ENCODE data around the gene OTOGL.

OTOGL gene

DNA sequence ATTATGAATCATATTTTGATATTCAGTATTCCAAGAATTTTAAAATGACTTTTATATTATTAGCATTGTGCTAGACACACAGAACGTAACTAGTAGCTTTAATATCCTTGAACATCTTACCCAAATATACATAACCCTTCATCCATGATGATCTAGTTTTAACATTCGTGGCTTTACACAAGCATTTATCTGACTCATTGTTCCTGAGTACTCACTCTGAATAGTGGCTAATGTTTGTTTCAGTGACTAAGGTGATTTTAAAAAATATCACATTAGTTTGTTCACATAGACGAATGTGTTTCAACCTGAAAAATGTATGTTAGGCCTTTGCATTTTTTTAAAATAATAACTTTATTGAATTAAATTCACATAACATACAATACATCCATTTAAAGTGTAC is 264.7 kb downstream of the OTOGL start:
- CTCF ChIA-PET = no interaction called here

DNA sequence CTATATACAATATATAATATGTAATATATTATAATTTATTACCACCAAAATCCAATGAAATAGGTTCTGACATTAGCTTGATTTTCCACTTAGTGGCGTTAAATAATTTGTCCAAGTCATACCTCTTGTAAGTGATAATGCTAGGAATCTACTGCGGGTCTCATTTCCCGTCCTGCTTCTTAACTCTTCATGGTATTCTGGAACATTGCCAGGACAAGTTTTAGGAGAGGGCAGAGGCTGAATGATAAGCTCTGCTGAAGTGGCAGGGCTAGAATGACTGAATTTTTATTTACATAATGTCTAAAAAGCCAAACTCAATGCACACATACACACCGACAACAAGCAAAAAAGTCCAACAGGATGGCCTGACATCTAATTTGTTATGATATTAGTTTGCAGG is 274.3 kb downstream of the OTOGL start:
- ChIA-PET POLR2A (no interaction called here), CTCF (no interaction called here)
- TF ChIP-seq TARDBP (IDR thresholded peaks at IDR 0.05) = no peak
- no peak for TF ChIP-seq HDGF (IDR thresholded peaks at IDR 0.05; ENCODE audit: borderline replicate concordance)
- TF ChIP-seq, protein P1, sequence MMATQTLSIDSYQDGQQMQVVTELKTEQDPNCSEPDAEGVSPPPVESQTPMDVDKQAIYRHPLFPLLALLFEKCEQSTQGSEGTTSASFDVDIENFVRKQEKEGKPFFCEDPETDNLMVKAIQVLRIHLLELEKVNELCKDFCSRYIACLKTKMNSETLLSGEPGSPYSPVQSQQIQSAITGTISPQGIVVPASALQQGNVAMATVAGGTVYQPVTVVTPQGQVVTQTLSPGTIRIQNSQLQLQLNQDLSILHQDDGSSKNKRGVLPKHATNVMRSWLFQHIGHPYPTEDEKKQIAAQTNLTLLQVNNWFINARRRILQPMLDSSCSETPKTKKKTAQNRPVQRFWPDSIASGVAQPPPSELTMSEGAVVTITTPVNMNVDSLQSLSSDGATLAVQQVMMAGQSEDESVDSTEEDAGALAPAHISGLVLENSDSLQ (IDR thresholded peaks at IDR 0.05) = no peak
- TF ChIP-seq FOXM1 (IDR thresholded peaks at IDR 0.05; ENCODE audit: borderline replicate concordance) = no peak
- TF ChIP-seq FOXK2 (IDR thresholded peaks at IDR 0.05) = no peak
- no peak for TF ChIP-seq CTBP1 (IDR thresholded peaks at IDR 0.05; ENCODE audit: borderline replicate concordance)
- TF ChIP-seq LEF1 (IDR thresholded peaks at IDR 0.05; ENCODE audit: borderline replicate concordance) = no peak
- TF ChIP-seq ARNT (IDR thresholded peaks at IDR 0.05) = no peak
- TF ChIP-seq NFRKB (IDR thresholded peaks at IDR 0.05) = no peak
- TF ChIP-seq SUZ12 (IDR thresholded peaks at IDR 0.05) = no peak
- TF ChIP-seq ZNF384 (IDR thresholded peaks at IDR 0.05) = no peak
- no peak for TF ChIP-seq ELF4 (IDR thresholded peaks at IDR 0.05)
- no peak for TF ChIP-seq BHLHE40 (IDR thresholded peaks at IDR 0.05; ENCODE audit: borderline replicate concordance)
- TF ChIP-seq FOXA1 (IDR thresholded peaks at IDR 0.05) = no peak
- DNase-seq (ENCODE audit: extremely low spot score) = peak; percentile 14

More for the DNA sequence above, 264.7 kb downstream of the OTOGL start:
- TF ChIP-seq SP1 (IDR thresholded peaks at IDR 0.05) (no peak), NFRKB (IDR thresholded peaks at IDR 0.05) (no peak), FOXA1 (IDR thresholded peaks at IDR 0.05) (no peak), ELF4 (IDR thresholded peaks at IDR 0.05) (no peak), ARNT (IDR thresholded peaks at IDR 0.05) (no peak), HDGF (IDR thresholded peaks at IDR 0.05; ENCODE audit: borderline replicate concordance) (no peak), LEF1 (IDR thresholded peaks at IDR 0.05; ENCODE audit: borderline replicate concordance) (no peak), FOXM1 (IDR thresholded peaks at IDR 0.05; ENCODE audit: borderline replicate concordance) (no peak), SUZ12 (IDR thresholded peaks at IDR 0.05) (no peak), FOXK2 (IDR thresholded peaks at IDR 0.05) (no peak), ZNF384 (IDR thresholded peaks at IDR 0.05) (no peak), CTBP1 (IDR thresholded peaks at IDR 0.05; ENCODE audit: borderline replicate concordance) (no peak), TARDBP (IDR thresholded peaks at IDR 0.05) (no peak), BHLHE40 (IDR thresholded peaks at IDR 0.05; ENCODE audit: borderline replicate concordance) (no peak), L3MBTL2 (conservative IDR thresholded peaks at IDR 0.05) (no peak)
- TF ChIP-seq, protein P1 (IDR thresholded peaks at IDR 0.05) = no peak
- no peak for DNase-seq (ENCODE audit: extremely low spot score)
- POLR2A ChIA-PET = no interaction called here

DNA sequence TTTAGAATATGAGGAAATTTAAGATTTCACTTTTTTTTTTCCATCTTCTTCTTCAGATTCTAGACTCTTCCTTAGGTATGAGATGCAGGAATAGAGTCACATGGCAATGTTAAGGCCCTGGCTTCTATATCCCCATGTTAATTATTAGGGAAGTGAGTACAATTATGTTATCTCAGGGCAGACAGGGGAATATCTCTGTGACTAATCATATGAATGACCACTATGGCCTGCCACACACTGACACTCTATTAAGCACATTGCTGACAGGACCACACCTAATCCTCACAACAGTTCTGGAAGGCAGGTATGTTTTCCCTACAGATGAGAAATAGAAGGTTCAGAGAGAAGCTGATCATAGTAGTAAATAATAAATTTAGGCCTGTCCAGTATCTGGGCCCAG is 275.3 kb downstream of the OTOGL start:
- ChIA-PET CTCF (no interaction called here), POLR2A (no interaction called here)
- DNase-seq (ENCODE audit: extremely low spot score) = no peak
- TF ChIP-seq FOXK2 (IDR thresholded peaks at IDR 0.05) = no peak
- TF ChIP-seq, protein P1 (IDR thresholded peaks at IDR 0.05) = no peak
- no peak for TF ChIP-seq NFRKB (IDR thresholded peaks at IDR 0.05)
- no peak for TF ChIP-seq LEF1 (IDR thresholded peaks at IDR 0.05; ENCODE audit: borderline replicate concordance)
- TF ChIP-seq ELF4 (IDR thresholded peaks at IDR 0.05) = no peak
- no peak for TF ChIP-seq TARDBP (IDR thresholded peaks at IDR 0.05)
- TF ChIP-seq SUZ12 (IDR thresholded peaks at IDR 0.05) = no peak
- TF ChIP-seq BHLHE40 (IDR thresholded peaks at IDR 0.05; ENCODE audit: borderline replicate concordance) = no peak
- no peak for TF ChIP-seq FOXM1 (IDR thresholded peaks at IDR 0.05; ENCODE audit: borderline replicate concordance)
- no peak for TF ChIP-seq CTBP1 (IDR thresholded peaks at IDR 0.05; ENCODE audit: borderline replicate concordance)
- no peak for TF ChIP-seq ARNT (IDR thresholded peaks at IDR 0.05)
- no peak for TF ChIP-seq ZNF384 (IDR thresholded peaks at IDR 0.05)
- no peak for TF ChIP-seq FOXA1 (IDR thresholded peaks at IDR 0.05)
- no peak for TF ChIP-seq SP1 (IDR thresholded peaks at IDR 0.05)
- no peak for TF ChIP-seq L3MBTL2 (conservative IDR thresholded peaks at IDR 0.05)
- TF ChIP-seq HDGF (IDR thresholded peaks at IDR 0.05; ENCODE audit: borderline replicate concordance) = no peak

DNA sequence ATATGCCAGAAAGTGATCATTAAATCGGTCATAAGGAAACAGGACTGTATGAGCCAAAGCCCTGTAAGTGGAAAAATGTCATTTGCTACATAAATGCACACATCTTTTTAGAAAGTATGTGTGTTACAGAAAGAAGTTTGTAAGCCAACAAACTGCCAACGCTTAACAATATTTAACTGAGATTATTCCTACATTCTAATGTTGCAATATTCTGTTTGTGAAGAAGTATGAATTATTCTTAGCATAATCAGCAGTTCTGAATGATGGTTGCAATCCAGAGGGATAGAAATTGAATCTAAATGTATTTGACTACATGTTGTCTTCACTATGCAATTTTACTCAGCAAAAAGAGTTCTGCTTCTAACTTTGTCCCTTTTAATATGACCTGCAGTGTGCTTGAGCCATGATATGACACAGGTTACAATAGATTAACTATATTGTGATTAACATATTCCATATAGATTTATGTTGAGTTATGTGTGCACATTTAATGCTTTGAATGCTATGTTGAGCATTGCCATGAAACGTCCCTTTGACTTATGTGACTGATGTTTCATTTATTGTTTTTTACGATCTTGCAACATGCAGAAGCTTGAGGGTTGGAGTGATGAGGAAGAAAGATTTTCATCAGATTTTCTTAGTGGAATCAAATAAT is 277.9 kb downstream of the OTOGL start:
- TF ChIP-seq LEF1 (IDR thresholded peaks at IDR 0.05; ENCODE audit: borderline replicate concordance) = no peak
- ChIA-PET CTCF (no interaction called here), POLR2A (no interaction called here)
- DNase-seq (ENCODE audit: extremely low spot score) = no peak

DNA sequence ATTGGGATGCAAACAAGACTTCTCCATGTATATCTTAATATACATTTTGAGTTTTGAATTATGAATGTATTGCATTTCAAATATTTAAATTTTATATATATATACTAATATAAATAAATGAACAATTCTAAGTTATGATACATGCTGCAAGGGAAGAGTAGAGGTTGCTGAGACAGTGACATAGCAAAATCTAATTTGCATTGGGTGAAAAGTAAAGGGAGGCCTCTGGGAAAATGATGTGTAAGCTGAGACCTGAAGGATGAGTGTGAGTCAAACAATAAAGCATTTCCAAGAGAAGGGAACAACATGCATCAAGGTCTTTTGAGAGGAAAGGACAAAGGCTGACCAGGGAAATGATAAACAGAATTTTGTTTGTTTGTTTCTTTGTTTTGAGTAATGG is 281.8 kb downstream of the OTOGL start:
- CTCF ChIA-PET = no interaction called here
- TF ChIP-seq TARDBP (IDR thresholded peaks at IDR 0.05) (no peak), FOXA1 (IDR thresholded peaks at IDR 0.05) (no peak), LEF1 (IDR thresholded peaks at IDR 0.05; ENCODE audit: borderline replicate concordance) (no peak), CTBP1 (IDR thresholded peaks at IDR 0.05; ENCODE audit: borderline replicate concordance) (no peak)
- no peak for DNase-seq (ENCODE audit: extremely low spot score)
- POLR2A ChIA-PET = no interaction called here

DNA sequence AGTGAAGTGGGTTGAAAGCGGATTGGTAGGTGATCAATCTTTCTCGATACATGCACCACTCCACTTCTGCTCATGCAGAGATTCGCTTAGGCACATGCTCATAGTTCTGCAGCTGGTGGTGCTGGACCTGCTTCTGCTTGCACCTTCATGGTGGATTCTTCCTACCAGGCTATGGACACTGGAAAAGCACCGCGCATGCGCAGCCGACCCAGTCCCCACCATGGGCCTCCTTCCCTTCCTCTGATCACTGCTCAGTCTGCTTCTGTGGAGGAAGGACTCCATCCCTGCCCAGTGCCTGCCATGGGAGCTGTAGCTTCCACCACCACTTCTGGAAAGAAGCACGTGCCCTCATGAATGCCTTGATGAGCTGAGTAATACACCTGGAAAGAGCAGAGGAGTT is 282.9 kb downstream of the OTOGL start:
- DNase-seq (ENCODE audit: extremely low spot score) = no peak
- POLR2A ChIA-PET = no interaction called here
- TF ChIP-seq HDGF (IDR thresholded peaks at IDR 0.05; ENCODE audit: borderline replicate concordance) (no peak), ZNF384 (IDR thresholded peaks at IDR 0.05) (no peak), FOXK2 (IDR thresholded peaks at IDR 0.05) (no peak), ARNT (IDR thresholded peaks at IDR 0.05) (no peak), TARDBP (IDR thresholded peaks at IDR 0.05) (no peak), FOXA1 (IDR thresholded peaks at IDR 0.05) (no peak), FOXM1 (IDR thresholded peaks at IDR 0.05; ENCODE audit: borderline replicate concordance) (no peak), SUZ12 (IDR thresholded peaks at IDR 0.05) (no peak), BHLHE40 (IDR thresholded peaks at IDR 0.05; ENCODE audit: borderline replicate concordance) (no peak), LEF1 (IDR thresholded peaks at IDR 0.05; ENCODE audit: borderline replicate concordance) (no peak), NFRKB (IDR thresholded peaks at IDR 0.05) (no peak)
- CTCF ChIA-PET = no interaction called here

Measured in HEK293T (cell line).